Neural cell (in vitro differentiated cells): ENCODE results near the gene NINJ1.

ENCODE experiments used
- CTCF ChIP-seq: fragments of 450-650 bp; IDR thresholded peaks from 2 replicates; pipeline ENCODE4 v1.5.1; 2014; ENCODE audit warnings: antibody characterized with exemption, mild to moderate bottlenecking, moderate library complexity; ENCODE audit not compliant: poor library complexity, severe bottlenecking
- EP300 ChIP-seq: fragments of 450-650 bp; conservative IDR thresholded peaks from 2 replicates; pipeline ENCODE4 v1.6.1; 2014; ENCODE audit warnings: antibody characterized with exemption, mild to moderate bottlenecking, moderate library complexity; ENCODE audit not compliant: poor library complexity, severe bottlenecking
- SMC3 ChIP-seq: fragments of 450-650 bp; conservative IDR thresholded peaks from 2 replicates; pipeline ENCODE4 v1.6.1; 2014; ENCODE audit warnings: antibody characterized with exemption, mild to moderate bottlenecking, moderate library complexity; ENCODE audit not compliant: poor library complexity
- TAF1 ChIP-seq: IDR thresholded peaks from 2 replicates; pipeline ENCODE4 v1.6.1; 2012; ENCODE audit warnings: low read depth

- TF ChIP-seq CTCF (no peak), SMC3 (no peak), EP300 (no peak), TAF1 (no peak)
Observed at GRCh38 chr9:93171261-93171990, 37.4 kb upstream of the NINJ1 start.
